GOT3 (cell line): ENCODE measurements around the gene MT1M.
"Not testable (repeated sequence)": the region's sequence is repeated elsewhere in the genome, so short reads cannot be mapped to it uniquely, and the experiment has no call there.

Experiments used
- DNase-seq: peaks from one replicate; lab custom pipeline; 2025; ENCODE audit warnings: mixed read lengths; lab: John Stamatoyannopoulos, UW

Gene MT1M

GRCh38 chr16:56649820-56650219 is 17.4 kb downstream of the MT1M start:
- no peak for DNase-seq

- no peak for DNase-seq
Measured at GRCh38 chr16:56651586-56651985, 19.1 kb downstream of the MT1M start, which contains the start of gene MT1B. Gene MT1B, plus strand, starts transcription at chr16:56651886. Its CDS starts 68 bp downstream, at chr16:56651954.

GRCh38 chr16:56652600-56652999 is 20.1 kb downstream of the MT1M start:
- no peak for DNase-seq

- no peak for DNase-seq
Measured at GRCh38 chr16:56653218-56653617, 20.8 kb downstream of the MT1M start.

GRCh38 chr16:56657555-56658326 is 25.3 kb downstream of the MT1M start, which contains the start of gene MT1F:
Gene MT1F, plus strand, starts transcription at chr16:56657959. Its CDS starts 100 bp downstream, at chr16:56658059.
- DNase-seq, result no peak

- DNase-seq, result no peak
Measured at GRCh38 chr16:56658327-56658875, 25.9 kb downstream of the MT1M start.

- DNase-seq, result no peak
Measured at GRCh38 chr16:56662357-56663354, 30.2 kb downstream of the MT1M start.

- DNase-seq, result no peak
Measured at GRCh38 chr16:56664506-56664905, 32.0 kb downstream of the MT1M start.

- not testable (repeated sequence) for DNase-seq
Measured at GRCh38 chr16:56665286-56666261, 33.1 kb downstream of the MT1M start.

- no peak for DNase-seq
Measured at GRCh38 chr16:56667581-56668571, 35.4 kb downstream of the MT1M start, which contains the start of gene MT1G. Gene MT1G, minus strand, starts transcription at chr16:56668065. Its CDS starts 72 bp downstream, at chr16:56667993.

GRCh38 chr16:56669005-56669839 is 36.8 kb downstream of the MT1M start, which contains the start of gene MT1H:
Gene MT1H, plus strand, starts transcription at chr16:56669814. Its CDS starts 71 bp downstream, at chr16:56669885.
- no peak for DNase-seq

- DNase-seq, result no peak
Measured at GRCh38 chr16:56669840-56670619, 37.6 kb downstream of the MT1M start.

- DNase-seq, result no peak
Measured at GRCh38 chr16:56670620-56670934, 38.1 kb downstream of the MT1M start.

GRCh38 chr16:56671691-56672090 is 39.2 kb downstream of the MT1M start:
- not testable (repeated sequence) for DNase-seq

- not testable (repeated sequence) for DNase-seq
Measured at GRCh38 chr16:56672171-56672570, 39.7 kb downstream of the MT1M start.

- no peak for DNase-seq
Measured at GRCh38 chr16:56672761-56673536, 40.5 kb downstream of the MT1M start.

- no peak for DNase-seq
Measured at GRCh38 chr16:56673921-56674320, 41.5 kb downstream of the MT1M start.
